Panc1 (cell line): ENCODE data around the gene JPH3. TPM values are rescaled to one million over a fixed set of nuclear protein-coding genes. Genes with fewer than 3 reads are reported as not detected.

Source experiments
- ATAC-seq: fragments of 200-7000 bp; cut with Tn5 transposase; 2 replicates; pipeline ENCODE4 v1.9.1; 2020; ENCODE audit warnings: mild to moderate bottlenecking, moderate library complexity
- BruUV-seq: library from RNA; stranded (reverse); fragments of 400-500 nt; replicated peaks from 2 replicates; lab custom pipeline; 2021; lab: Mats Ljungman, UMichigan
- CTCF ChIA-PET: fragments of 300-600 bp; sonication (Branson Sonifier 250); formaldehyde crosslinking; loops from one replicate; lab custom pipeline; 2022; ENCODE audit warnings: antibody characterized with exemption; lab: Charles Lee
- POLR2A ChIA-PET: fragments of 300-600 bp; sonication (Branson Sonifier 250); formaldehyde crosslinking; loops from one replicate; lab custom pipeline; 2022; ENCODE audit warnings: antibody characterized with exemption; lab: Charles Lee
- DNase-seq: peaks from one replicate; pipeline ENCODE4 v3.0.0-alpha.2; 2010; ENCODE audit warnings: low read depth, low spot score
- H3K27ac ChIP-seq: 2 replicates; pipeline ENCODE4 v1.5.1; 2011; ENCODE audit warnings: mild to moderate bottlenecking, low read length, inconsistent platforms
- H3K27me3 ChIP-seq: fragments of 200-500 bp; sonication (Bioruptor generic); 2 replicates; pipeline ENCODE4 v1.6.0; 2014; ENCODE audit warnings: low read length, inconsistent platforms; ENCODE audit not compliant: control insufficient read depth, insufficient read depth
- H3K36me3 ChIP-seq: fragments of 200-500 bp; sonication (Bioruptor generic); 2 replicates; pipeline ENCODE4 v1.5.1; 2014; ENCODE audit warnings: inconsistent platforms, mild to moderate bottlenecking, low read length, moderate library complexity; ENCODE audit not compliant: control insufficient read depth, insufficient read depth
- H3K4me1 ChIP-seq: 2 replicates; pipeline ENCODE4 v1.5.1; 2011; ENCODE audit warnings: inconsistent platforms, mild to moderate bottlenecking, low read length, moderate library complexity; ENCODE audit not compliant: control insufficient read depth, insufficient read depth
- H3K4me3 ChIP-seq, 2 experiments: 2 replicates each; pipeline ENCODE4 v1.5.1; 2011 to 2012; ENCODE audit warnings: low read depth in 2 of 2, low read length in 2 of 2, mild to moderate bottlenecking in 2 of 2, inconsistent platforms in 1 of 2, moderate library complexity in 1 of 2
- H3K9me3 ChIP-seq: fragments of 200-500 bp; sonication (Bioruptor generic); 2 replicates; pipeline ENCODE4 v1.5.1; 2014; ENCODE audit warnings: low read depth, mild to moderate bottlenecking, inconsistent platforms, low read length, moderate library complexity; ENCODE audit not compliant: control insufficient read depth, insufficient read depth
- POLR2AphosphoS5 ChIP-seq: IDR thresholded peaks from 2 replicates; pipeline ENCODE4 v1.6.1; 2012; ENCODE audit warnings: mild to moderate bottlenecking, low read depth, low read length, moderate library complexity
- SIN3A ChIP-seq: IDR thresholded peaks from 2 replicates; pipeline ENCODE4 v1.6.1; 2012; ENCODE audit warnings: low read depth, mild to moderate bottlenecking, low read length, moderate library complexity, borderline replicate concordance; ENCODE audit not compliant: insufficient read depth
- TCF7L2 ChIP-seq: IDR thresholded peaks from 2 replicates; pipeline ENCODE4 v1.6.1; 2011; ENCODE audit warnings: mild to moderate bottlenecking, low read depth, low read length, inconsistent platforms
- in situ Hi-C: cut with HindIII; loops from 2 replicates; pipeline ENCODE4 v1.10.0; 2016; ENCODE audit warnings: low sequenced_read_pairs, low pct_unique_long_range_greater_than_20kb
- intact Hi-C: fragments of 100-400 bp; cut with micrococcal nuclease; formaldehyde crosslinking; loops from one replicate; pipeline ENCODE4 v1.10.0; 2022; ENCODE audit not compliant: unreplicated experiment
- total RNA-seq: library from RNA; stranded (reverse); gene quantifications from one replicate; pipeline ENCODE4 v1.2.1, GENCODE V29; 2021; ENCODE audit not compliant: unreplicated experiment
- TF ChIP-seq, protein P1 (sequence below): fragments of 450-650 bp; IDR thresholded peaks from 2 replicates; pipeline ENCODE4 v1.5.1; 2017; ENCODE audit warnings: mild to moderate bottlenecking
- TF ChIP-seq, protein P2 (sequence below), 2 experiments: IDR thresholded peaks; 2 replicates each; pipeline ENCODE4 v1.6.1; 2011 to 2012; ENCODE audit warnings: low read depth in 2 of 2, control low read depth in 1 of 2, low read length in 1 of 2, mild to moderate bottlenecking in 1 of 2, moderate library complexity in 1 of 2; ENCODE audit not compliant: insufficient read depth in 1 of 2

JPH3 gene
- total RNA-seq, 1 experiment from 2014 or later: 1.2 TPM

DNA sequence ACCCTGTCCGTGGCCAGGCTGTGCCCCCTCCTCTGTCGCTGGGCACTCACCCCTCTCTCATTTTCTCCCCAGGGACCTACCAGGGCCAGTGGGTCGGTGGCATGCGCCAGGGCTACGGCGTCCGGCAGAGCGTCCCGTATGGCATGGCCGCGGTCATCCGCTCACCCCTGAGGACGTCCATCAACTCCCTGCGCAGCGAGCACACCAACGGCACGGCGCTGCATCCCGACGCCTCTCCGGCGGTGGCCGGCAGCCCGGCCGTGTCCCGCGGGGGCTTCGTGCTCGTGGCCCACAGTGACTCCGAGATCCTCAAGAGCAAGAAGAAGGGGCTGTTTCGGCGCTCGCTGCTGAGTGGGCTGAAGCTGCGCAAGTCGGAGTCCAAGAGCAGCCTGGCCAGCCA, 41.9 kb downstream of the JPH3 start:
- CTCF ChIA-PET: no interaction called here
- Histone ChIP-seq H3K4me1 (no peaks in the 10 kb centered on the region), H3K36me3 (no peaks in the 10 kb centered on the region), H3K27me3 (no peaks in the 10 kb centered on the region), H3K27ac (no peak overlapping the region), H3K9me3 (no peaks in the 10 kb centered on the region), H3K4me3 (no peak overlapping the region)
- intact Hi-C loops (no loop called here), in situ Hi-C loops (no loop called here)
- no peak for DNase-seq
- BruUV-seq: no TSS peak
- no peak for TF ChIP-seq SIN3A
- TF ChIP-seq, protein P1, sequence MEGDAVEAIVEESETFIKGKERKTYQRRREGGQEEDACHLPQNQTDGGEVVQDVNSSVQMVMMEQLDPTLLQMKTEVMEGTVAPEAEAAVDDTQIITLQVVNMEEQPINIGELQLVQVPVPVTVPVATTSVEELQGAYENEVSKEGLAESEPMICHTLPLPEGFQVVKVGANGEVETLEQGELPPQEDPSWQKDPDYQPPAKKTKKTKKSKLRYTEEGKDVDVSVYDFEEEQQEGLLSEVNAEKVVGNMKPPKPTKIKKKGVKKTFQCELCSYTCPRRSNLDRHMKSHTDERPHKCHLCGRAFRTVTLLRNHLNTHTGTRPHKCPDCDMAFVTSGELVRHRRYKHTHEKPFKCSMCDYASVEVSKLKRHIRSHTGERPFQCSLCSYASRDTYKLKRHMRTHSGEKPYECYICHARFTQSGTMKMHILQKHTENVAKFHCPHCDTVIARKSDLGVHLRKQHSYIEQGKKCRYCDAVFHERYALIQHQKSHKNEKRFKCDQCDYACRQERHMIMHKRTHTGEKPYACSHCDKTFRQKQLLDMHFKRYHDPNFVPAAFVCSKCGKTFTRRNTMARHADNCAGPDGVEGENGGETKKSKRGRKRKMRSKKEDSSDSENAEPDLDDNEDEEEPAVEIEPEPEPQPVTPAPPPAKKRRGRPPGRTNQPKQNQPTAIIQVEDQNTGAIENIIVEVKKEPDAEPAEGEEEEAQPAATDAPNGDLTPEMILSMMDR: no peak
- TF ChIP-seq TCF7L2: no peak
- TF ChIP-seq POLR2AphosphoS5: no peak
- TF ChIP-seq, protein P2, sequence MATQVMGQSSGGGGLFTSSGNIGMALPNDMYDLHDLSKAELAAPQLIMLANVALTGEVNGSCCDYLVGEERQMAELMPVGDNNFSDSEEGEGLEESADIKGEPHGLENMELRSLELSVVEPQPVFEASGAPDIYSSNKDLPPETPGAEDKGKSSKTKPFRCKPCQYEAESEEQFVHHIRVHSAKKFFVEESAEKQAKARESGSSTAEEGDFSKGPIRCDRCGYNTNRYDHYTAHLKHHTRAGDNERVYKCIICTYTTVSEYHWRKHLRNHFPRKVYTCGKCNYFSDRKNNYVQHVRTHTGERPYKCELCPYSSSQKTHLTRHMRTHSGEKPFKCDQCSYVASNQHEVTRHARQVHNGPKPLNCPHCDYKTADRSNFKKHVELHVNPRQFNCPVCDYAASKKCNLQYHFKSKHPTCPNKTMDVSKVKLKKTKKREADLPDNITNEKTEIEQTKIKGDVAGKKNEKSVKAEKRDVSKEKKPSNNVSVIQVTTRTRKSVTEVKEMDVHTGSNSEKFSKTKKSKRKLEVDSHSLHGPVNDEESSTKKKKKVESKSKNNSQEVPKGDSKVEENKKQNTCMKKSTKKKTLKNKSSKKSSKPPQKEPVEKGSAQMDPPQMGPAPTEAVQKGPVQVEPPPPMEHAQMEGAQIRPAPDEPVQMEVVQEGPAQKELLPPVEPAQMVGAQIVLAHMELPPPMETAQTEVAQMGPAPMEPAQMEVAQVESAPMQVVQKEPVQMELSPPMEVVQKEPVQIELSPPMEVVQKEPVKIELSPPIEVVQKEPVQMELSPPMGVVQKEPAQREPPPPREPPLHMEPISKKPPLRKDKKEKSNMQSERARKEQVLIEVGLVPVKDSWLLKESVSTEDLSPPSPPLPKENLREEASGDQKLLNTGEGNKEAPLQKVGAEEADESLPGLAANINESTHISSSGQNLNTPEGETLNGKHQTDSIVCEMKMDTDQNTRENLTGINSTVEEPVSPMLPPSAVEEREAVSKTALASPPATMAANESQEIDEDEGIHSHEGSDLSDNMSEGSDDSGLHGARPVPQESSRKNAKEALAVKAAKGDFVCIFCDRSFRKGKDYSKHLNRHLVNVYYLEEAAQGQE (IDR thresholded peaks at IDR 0.05; ENCODE audit: insufficient read depth in 1 of 2, low read depth in 2 of 2, low read length in 1 of 2): no peak
- no peak for ATAC-seq
- POLR2A ChIA-PET: no interaction called here

DNA sequence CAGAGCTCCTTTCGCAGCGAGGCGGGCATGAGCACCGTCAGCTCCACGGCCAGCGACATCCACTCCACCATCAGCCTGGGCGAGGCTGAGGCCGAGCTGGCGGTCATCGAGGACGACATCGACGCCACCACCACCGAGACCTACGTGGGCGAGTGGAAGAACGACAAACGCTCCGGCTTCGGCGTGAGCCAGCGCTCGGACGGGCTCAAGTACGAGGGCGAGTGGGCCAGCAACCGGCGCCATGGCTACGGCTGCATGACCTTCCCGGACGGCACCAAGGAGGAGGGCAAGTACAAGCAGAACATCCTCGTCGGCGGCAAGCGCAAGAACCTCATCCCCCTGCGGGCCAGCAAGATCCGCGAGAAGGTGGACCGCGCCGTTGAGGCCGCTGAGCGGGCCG, 42.3 kb downstream of the JPH3 start:
- no peak for ATAC-seq
- TF ChIP-seq, protein P2 (IDR thresholded peaks at IDR 0.05; ENCODE audit: insufficient read depth in 1 of 2, low read depth in 2 of 2, low read length in 1 of 2): no peak
- TF ChIP-seq, protein P1: no peak
- TF ChIP-seq SIN3A (no peak), POLR2AphosphoS5 (no peak), TCF7L2 (no peak)

More for the DNA sequence above, 42.3 kb downstream of the JPH3 start:
- ChIA-PET CTCF (no interaction called here), POLR2A (no interaction called here)
- intact Hi-C loops: no loop called here
- Histone ChIP-seq H3K27ac (no peak overlapping the region), H3K27me3 (no peaks in the 10 kb centered on the region), H3K36me3 (no peaks in the 10 kb centered on the region), H3K4me3 (no peak overlapping the region), H3K4me1 (no peaks in the 10 kb centered on the region), H3K9me3 (no peaks in the 10 kb centered on the region)
- in situ Hi-C loops: no loop called here
- no peak for DNase-seq
- BruUV-seq: no TSS peak
